BJ (cell line): ENCODE measurements around the gene PCSK7. TPM values are rescaled to one million over a fixed set of nuclear protein-coding genes. Genes with fewer than 3 reads are reported as not detected.

Source experiments
- CTCF ChIA-PET: fragments of 350-600 bp; formaldehyde crosslinking; extraction: SDS; loops from one replicate; lab custom pipeline; 2021; ENCODE audit warnings: antibody characterized with exemption, inconsistent platforms; lab: Yijun Ruan, JAX
- POLR2A ChIA-PET: fragments of 300-600 bp; sonication (Branson Sonifier 250); formaldehyde crosslinking; extraction: SDS; loops from one replicate; lab custom pipeline; 2021; ENCODE audit warnings: antibody characterized with exemption; lab: Charles Lee
- DNase-seq: peaks from one replicate; pipeline ENCODE4 v3.0.0-alpha.2; 2011; ENCODE audit warnings: low read depth
- H3K27me3 ChIP-seq: 2 replicates; pipeline ENCODE4 v1.6.0; 2011; ENCODE audit warnings: low read length; ENCODE audit not compliant: control insufficient read depth, insufficient read depth
- H3K36me3 ChIP-seq: 2 replicates; pipeline ENCODE4 v1.5.1; 2011; ENCODE audit warnings: low read length; ENCODE audit not compliant: control insufficient read depth, insufficient read depth
- H3K4me3 ChIP-seq: 2 replicates; pipeline ENCODE4 v1.5.1; 2011; ENCODE audit warnings: low read depth, mild to moderate bottlenecking, control low read depth, low read length
- polyA plus RNA-seq: library from polyadenylated mRNA; depleted of rRNA; stranded (reverse); fragments of >200 nt; gene quantifications from 2 replicates; pipeline ENCODE4 v1.2.3, GENCODE V29; 2011
- TF ChIP-seq, protein P1 (sequence below): IDR thresholded peaks from 2 replicates; pipeline ENCODE4 v1.5.1; 2011; ENCODE audit warnings: low read depth, mild to moderate bottlenecking, control low read depth, inconsistent platforms, low read length, moderate library complexity; ENCODE audit not compliant: insufficient read depth

Gene PCSK7
- polyA plus RNA-seq, 1 experiment = 32.8 TPM

DNA sequence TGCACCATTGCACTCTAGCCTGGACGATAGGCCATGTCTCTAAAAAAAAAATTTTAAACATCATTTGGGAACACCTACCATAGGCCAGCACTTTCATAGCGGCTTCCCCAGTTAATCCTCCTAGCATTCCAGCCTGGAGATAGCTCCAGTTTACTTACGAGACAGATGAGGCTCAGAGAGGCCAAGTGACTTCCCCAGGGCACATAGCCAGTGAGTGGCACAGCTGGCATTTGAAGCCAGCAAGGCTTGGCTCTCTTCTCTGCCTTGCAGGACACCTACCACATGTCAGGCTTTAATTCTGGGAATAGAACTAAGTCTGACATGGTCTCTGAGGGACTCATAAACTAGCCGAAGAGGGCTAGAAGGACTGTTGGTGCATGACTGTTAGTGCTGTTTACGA, 37.6 kb downstream of the PCSK7 start:
- POLR2A ChIA-PET = no interaction called here

DNA sequence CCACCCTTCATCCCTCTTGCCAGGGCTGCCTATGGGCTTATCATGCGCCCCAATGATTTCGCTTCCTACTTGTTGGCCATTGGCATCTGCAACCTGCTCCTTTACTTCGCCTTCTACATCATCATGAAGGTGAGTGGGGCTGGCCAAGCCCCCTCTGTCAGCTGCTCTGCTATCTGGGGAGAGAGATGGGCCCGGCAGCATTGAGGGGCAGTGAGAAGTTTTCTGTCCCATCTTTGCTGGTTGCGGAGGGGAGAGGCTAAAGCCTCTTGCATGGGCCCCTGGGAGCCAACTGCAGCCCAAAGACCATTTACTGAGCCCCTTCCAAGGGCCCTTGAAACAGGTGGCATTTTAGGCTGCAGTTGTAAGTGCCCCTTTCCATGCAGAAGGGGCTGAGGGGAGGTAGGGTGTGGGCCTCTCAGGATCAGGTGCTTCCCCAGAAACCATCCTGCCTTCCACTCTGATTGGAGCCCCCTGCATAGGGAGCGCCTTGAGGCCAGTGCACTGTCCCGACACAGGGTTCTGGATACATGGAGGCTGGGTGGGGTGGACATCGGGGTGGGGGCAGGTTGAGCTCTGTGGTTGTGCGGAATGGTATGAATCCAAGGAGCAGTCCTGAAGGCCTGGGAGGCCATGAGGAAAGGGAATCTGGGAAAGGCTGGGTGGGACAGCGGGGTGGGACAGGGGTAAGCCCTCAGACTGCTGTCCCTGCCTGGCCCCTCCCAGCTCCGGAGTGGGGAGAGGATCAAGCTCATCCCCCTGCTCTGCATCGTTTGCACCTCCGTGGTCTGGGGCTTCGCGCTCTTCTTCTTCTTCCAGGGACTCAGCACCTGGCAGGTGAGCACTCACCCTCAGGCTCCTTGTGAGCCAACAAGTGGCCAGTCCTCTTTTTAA, 38.5 kb downstream of the PCSK7 start:
- Histone ChIP-seq H3K4me3 (no peak overlapping the region), H3K36me3 (peaks cover 34% of the 10 kb centered on the region), H3K27me3 (no peaks in the 10 kb centered on the region)
- ChIA-PET CTCF (interaction anchor here (1.5 to 2.5 kb wide), 2 partner anchors 8 to 12 kb away, joined by 5 to 12 read pairs; no protein-coding TSS in a partner anchor), POLR2A (no interaction called here)
- DNase-seq = no peak
- TF ChIP-seq, protein P1, sequence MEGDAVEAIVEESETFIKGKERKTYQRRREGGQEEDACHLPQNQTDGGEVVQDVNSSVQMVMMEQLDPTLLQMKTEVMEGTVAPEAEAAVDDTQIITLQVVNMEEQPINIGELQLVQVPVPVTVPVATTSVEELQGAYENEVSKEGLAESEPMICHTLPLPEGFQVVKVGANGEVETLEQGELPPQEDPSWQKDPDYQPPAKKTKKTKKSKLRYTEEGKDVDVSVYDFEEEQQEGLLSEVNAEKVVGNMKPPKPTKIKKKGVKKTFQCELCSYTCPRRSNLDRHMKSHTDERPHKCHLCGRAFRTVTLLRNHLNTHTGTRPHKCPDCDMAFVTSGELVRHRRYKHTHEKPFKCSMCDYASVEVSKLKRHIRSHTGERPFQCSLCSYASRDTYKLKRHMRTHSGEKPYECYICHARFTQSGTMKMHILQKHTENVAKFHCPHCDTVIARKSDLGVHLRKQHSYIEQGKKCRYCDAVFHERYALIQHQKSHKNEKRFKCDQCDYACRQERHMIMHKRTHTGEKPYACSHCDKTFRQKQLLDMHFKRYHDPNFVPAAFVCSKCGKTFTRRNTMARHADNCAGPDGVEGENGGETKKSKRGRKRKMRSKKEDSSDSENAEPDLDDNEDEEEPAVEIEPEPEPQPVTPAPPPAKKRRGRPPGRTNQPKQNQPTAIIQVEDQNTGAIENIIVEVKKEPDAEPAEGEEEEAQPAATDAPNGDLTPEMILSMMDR = no peak

More for the DNA sequence above, 37.6 kb downstream of the PCSK7 start:
- TF ChIP-seq, protein P1 = no peak
- no peak for DNase-seq
- Histone ChIP-seq H3K27me3 (no peaks in the 10 kb centered on the region), H3K36me3 (peaks cover 27% of the 10 kb centered on the region), H3K4me3 (no peak overlapping the region)
- CTCF ChIA-PET = interaction anchor here (1.5 kb wide), 1 partner anchor 9 kb away, joined by 5 read pairs; no protein-coding TSS in a partner anchor

DNA sequence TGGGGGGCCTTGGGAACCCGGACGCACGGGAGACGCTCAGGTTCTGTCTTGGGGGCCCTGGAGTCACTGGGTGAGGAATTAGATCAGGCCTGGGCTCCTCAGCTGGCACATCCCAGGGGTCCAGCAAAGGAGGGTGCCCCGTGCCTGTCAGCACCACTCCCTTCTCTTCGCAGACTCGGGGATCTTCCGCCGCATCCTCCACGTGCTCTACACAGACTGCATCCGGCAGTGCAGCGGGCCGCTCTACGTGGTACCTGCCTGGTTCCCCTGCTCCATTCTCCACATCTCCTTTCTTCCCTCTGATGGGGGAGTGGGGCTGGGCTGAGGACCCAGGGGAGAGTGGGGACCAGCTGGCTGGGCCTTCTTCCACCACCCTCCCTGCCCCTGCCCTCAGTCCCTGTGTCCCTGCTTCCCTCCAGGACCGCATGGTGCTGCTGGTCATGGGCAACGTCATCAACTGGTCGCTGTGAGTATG, 39.4 kb downstream of the PCSK7 start:
- H3K36me3 ChIP-seq = peaks cover 34% of the 10 kb centered on the region
- POLR2A ChIA-PET = no interaction called here

DNA sequence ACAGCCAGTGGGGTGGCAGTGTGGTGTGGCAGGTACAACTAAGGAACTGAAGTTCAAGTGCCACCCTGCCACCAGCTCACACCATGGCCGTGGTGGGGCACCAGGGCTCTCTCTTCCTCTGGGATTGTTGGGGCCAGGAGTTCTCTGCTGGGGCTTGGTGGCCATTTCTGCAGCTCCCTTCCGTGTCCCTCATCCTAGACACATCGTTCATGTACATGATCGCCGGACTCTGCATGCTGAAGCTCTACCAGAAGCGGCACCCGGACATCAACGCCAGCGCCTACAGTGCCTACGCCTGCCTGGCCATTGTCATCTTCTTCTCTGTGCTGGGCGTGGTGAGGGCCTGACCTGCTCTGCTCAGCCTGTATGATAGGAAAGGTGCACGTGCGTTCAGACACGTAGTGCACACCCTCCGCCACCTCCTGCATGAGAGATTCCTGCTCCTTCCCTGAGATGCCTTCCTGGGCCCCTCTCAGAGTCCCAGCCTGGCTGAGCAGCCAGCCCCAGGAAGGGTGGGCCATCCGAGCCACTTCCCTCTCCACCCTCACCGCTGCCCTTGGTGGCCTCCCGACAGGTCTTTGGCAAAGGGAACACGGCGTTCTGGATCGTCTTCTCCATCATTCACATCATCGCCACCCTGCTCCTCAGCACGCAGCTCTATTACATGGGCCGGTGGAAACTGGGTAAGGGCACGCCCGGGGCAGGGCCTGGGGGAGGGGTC, 40.0 kb downstream of the PCSK7 start:
- Histone ChIP-seq H3K4me3 (no peak overlapping the region), H3K36me3 (peaks cover 34% of the 10 kb centered on the region), H3K27me3 (no peaks in the 10 kb centered on the region)
- POLR2A ChIA-PET = no interaction called here
- TF ChIP-seq, protein P1 = no peak
- CTCF ChIA-PET = interaction anchor here (2.5 kb wide), 1 partner anchor 11 kb away, joined by 12 read pairs; no protein-coding TSS in a partner anchor
- DNase-seq = no peak

More for the DNA sequence above, 39.4 kb downstream of the PCSK7 start:
- CTCF ChIA-PET = interaction anchor here (2.5 kb wide), 1 partner anchor 11 kb away, joined by 12 read pairs; no protein-coding TSS in a partner anchor
- DNase-seq = no peak
- Histone ChIP-seq H3K27me3 (no peaks in the 10 kb centered on the region), H3K4me3 (no peak overlapping the region)
- TF ChIP-seq, protein P1 = no peak
